ENCODE data around the gene TARS1.

- TF ChIP-seq RAD21 (conservative IDR thresholded peaks at IDR 0.05), result no peak
- no peak for TF ChIP-seq CTCF (IDR thresholded peaks at IDR 0.05; ENCODE audit: poor library complexity, severe bottlenecking)
- no peak for TF ChIP-seq EZH2 (IDR thresholded peaks at IDR 0.05; ENCODE audit: borderline replicate concordance, insufficient read depth, low read length, poor library complexity, severe bottlenecking)
- peak; percentile 36 for TF ChIP-seq POLR2AphosphoS5 (IDR thresholded peaks at IDR 0.05)
These were observed 41.6 kb downstream of the TARS1 start for GRCh38 chr5:33482335-33482734.

Data from neural cell (in vitro differentiated cells).